Loucy (cell line): ENCODE data around the gene MACROD2.

ENCODE experiments used
- H2AFZ ChIP-seq: fragments of 200-600 bp; sonication (generic); 2 replicates; pipeline ENCODE4 v1.6.0; 2016; ENCODE audit warnings: antibody characterized with exemption, mild to moderate bottlenecking, low read length, moderate library complexity
- H3F3A ChIP-seq: fragments of 200-600 bp; 2 replicates; pipeline ENCODE4 v1.6.0; 2016; ENCODE audit warnings: antibody characterized with exemption, low read depth, mild to moderate bottlenecking
- H3K27me3 ChIP-seq: fragments of 200-600 bp; sonication (generic); 2 replicates; pipeline ENCODE4 v1.6.1; 2014; ENCODE audit warnings: low read length, mild to moderate bottlenecking; ENCODE audit not compliant: insufficient read depth, poor library complexity, severe bottlenecking
- H3K36me3 ChIP-seq: fragments of 200-600 bp; sonication (generic); 2 replicates; pipeline ENCODE4 v1.6.1; 2016; ENCODE audit warnings: low read length; ENCODE audit not compliant: insufficient read depth
- H3K4me1 ChIP-seq: fragments of 200-600 bp; sonication (generic); 2 replicates; pipeline ENCODE4 v1.5.1; 2014; ENCODE audit warnings: low read length, mild to moderate bottlenecking; ENCODE audit not compliant: insufficient read depth, poor library complexity, severe bottlenecking
- H3K4me2 ChIP-seq: fragments of 200-600 bp; sonication (generic); 2 replicates; pipeline ENCODE4 v1.6.0; 2014; ENCODE audit warnings: antibody characterized with exemption, low read length, low read depth, mild to moderate bottlenecking; ENCODE audit not compliant: poor library complexity, severe bottlenecking
- H3K4me3 ChIP-seq: fragments of 200-600 bp; sonication (generic); 2 replicates; pipeline ENCODE4 v1.5.1; 2014; ENCODE audit warnings: low read length, mild to moderate bottlenecking, mixed read lengths; ENCODE audit not compliant: poor library complexity, severe bottlenecking
- H3K79me2 ChIP-seq: fragments of 200-600 bp; sonication (generic); 2 replicates; pipeline ENCODE4 v1.6.1; 2014; ENCODE audit warnings: low read length; ENCODE audit not compliant: insufficient read depth
- H3K9ac ChIP-seq: fragments of 200-600 bp; sonication (generic); 2 replicates; pipeline ENCODE4 v1.6.0; 2014; ENCODE audit warnings: mild to moderate bottlenecking, low read depth, low read length, moderate library complexity; ENCODE audit not compliant: poor library complexity, severe bottlenecking
- H3K9me2 ChIP-seq: fragments of 200-600 bp; sonication (generic); replicated peaks from 2 replicates; pipeline ENCODE4 v1.6.1; 2016; ENCODE audit warnings: low read depth, low read length, mixed read lengths
- H3K9me3 ChIP-seq: fragments of 200-600 bp; sonication (generic); 2 replicates; pipeline ENCODE4 v1.6.1; 2014; ENCODE audit warnings: mild to moderate bottlenecking, antibody characterized with exemption, low read length, low read depth; ENCODE audit not compliant: insufficient read depth
- H4K20me1 ChIP-seq: fragments of 200-600 bp; sonication (generic); 2 replicates; pipeline ENCODE4 v1.6.0; 2014; ENCODE audit warnings: antibody characterized with exemption, low read length, mild to moderate bottlenecking; ENCODE audit not compliant: insufficient read depth, poor library complexity, severe bottlenecking
- CTCF ChIP-seq: fragments of 200-600 bp; sonication (generic); conservative IDR thresholded peaks from 2 replicates; pipeline ENCODE4 v1.5.1; 2014; ENCODE audit warnings: mild to moderate bottlenecking, antibody characterized with exemption, low read length
- EZH2phosphoT487 ChIP-seq: fragments of 200-600 bp; IDR thresholded peaks from 2 replicates; pipeline ENCODE4 v1.6.1; 2018; ENCODE audit warnings: antibody characterized with exemption, mild to moderate bottlenecking, moderate library complexity, borderline replicate concordance

Gene MACROD2

GRCh38 chr20:15380770-15381169, 1385.5 kb downstream of the MACROD2 start:
- Histone ChIP-seq H3K27me3 (no peaks in the 10 kb centered on the region), H3K4me2 (no peak overlapping the region), H4K20me1 (no peaks in the 10 kb centered on the region), H3K9ac (no peak overlapping the region), H3K36me3 (no peaks in the 10 kb centered on the region), H3K4me3 (no peak overlapping the region), H3K9me3 (no peaks in the 10 kb centered on the region), H3F3A (no peaks in the 10 kb centered on the region), H2AFZ (no peak overlapping the region), H3K9me2 (no peaks in the 10 kb centered on the region), H3K79me2 (no peaks in the 10 kb centered on the region), H3K4me1 (no peaks in the 10 kb centered on the region)
- TF ChIP-seq EZH2phosphoT487 (no peak), CTCF (no peak)

GRCh38 chr20:15387228-15387627, 1391.9 kb downstream of the MACROD2 start:
- no peak overlapping the region for H3K4me3 ChIP-seq
- H3F3A ChIP-seq: no peaks in the 10 kb centered on the region
- H3K9me3 ChIP-seq: no peaks in the 10 kb centered on the region
- H3K79me2 ChIP-seq: no peaks in the 10 kb centered on the region
- no peak overlapping the region for H2AFZ ChIP-seq
- no peaks in the 10 kb centered on the region for H4K20me1 ChIP-seq
- H3K9ac ChIP-seq: no peak overlapping the region
- H3K27me3 ChIP-seq: no peaks in the 10 kb centered on the region
- no peaks in the 10 kb centered on the region for H3K9me2 ChIP-seq
- TF ChIP-seq CTCF (no peak), EZH2phosphoT487 (no peak)
- no peaks in the 10 kb centered on the region for H3K4me1 ChIP-seq
- no peaks in the 10 kb centered on the region for H3K36me3 ChIP-seq
- no peak overlapping the region for H3K4me2 ChIP-seq

GRCh38 chr20:15395457-15395856, 1400.1 kb downstream of the MACROD2 start:
- Histone ChIP-seq H3K4me2 (no peak overlapping the region), H2AFZ (no peak overlapping the region), H3F3A (no peaks in the 10 kb centered on the region), H3K36me3 (no peaks in the 10 kb centered on the region), H3K9me2 (no peaks in the 10 kb centered on the region), H3K27me3 (no peaks in the 10 kb centered on the region), H3K79me2 (no peaks in the 10 kb centered on the region), H3K4me1 (no peaks in the 10 kb centered on the region), H3K4me3 (no peak overlapping the region), H3K9ac (no peak overlapping the region), H4K20me1 (no peaks in the 10 kb centered on the region), H3K9me3 (no peaks in the 10 kb centered on the region)
- no peak for TF ChIP-seq EZH2phosphoT487
- TF ChIP-seq CTCF: no peak
